Epithelial cell of proximal tubule (primary cell): ENCODE results near the gene HAT1. TPM values are rescaled to one million over a fixed set of nuclear protein-coding genes. Genes with fewer than 3 reads are reported as not detected.

ENCODE experiments used
- DNase-seq: peaks from one replicate; pipeline ENCODE4 v3.0.0-alpha.2; 2011; ENCODE audit warnings: low read depth
- H3K4me3 ChIP-seq: 2 replicates; pipeline ENCODE4 v1.5.1; 2011; ENCODE audit warnings: low read depth, mild to moderate bottlenecking, low read length
- total RNA-seq: library from RNA; depleted of rRNA; stranded (reverse); fragments of >200 nt; gene quantifications from 2 replicates; pipeline ENCODE4 v1.2.3, GENCODE V29; 2015
- TF ChIP-seq, protein P1 (sequence below): conservative IDR thresholded peaks from 2 replicates; pipeline ENCODE4 v1.5.1; 2012; ENCODE audit warnings: low read depth, mild to moderate bottlenecking, low read length

Gene HAT1
- total RNA-seq, 1 donor from 2014 or later = 68.9 TPM

DNA sequence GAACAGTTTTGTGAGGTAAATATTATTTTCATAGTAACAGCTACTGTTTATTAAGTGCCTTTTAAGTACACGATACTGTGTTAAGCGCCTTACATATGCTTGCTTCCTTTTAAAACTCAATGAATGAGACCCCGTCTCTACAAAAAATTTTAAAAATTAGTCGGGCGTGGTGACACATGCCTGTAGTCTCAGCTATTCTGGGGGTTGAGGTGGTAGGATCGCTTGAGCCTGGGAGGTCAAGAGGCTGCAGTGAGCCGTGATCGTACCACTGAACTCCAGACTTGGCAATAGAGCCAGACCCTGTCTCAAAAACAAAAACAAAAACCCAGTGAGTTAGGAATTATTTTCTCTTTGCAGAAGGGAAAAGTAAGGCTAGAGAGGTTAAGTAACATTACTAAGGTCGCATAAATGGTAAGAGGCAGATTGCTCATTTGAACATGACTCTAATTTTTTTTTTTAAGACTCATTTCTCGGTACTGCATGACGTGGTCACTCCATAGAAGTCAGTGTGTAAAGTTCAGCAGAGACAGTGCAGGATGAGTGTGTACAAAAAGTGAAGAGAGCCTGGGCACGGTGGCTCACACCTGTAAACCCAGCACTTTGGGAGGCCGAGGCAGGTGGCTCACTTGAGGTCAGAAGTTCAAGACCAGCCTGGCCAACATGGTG is 78.6 kb downstream of the HAT1 start:
- DNase-seq = no peak
- TF ChIP-seq, protein P1, sequence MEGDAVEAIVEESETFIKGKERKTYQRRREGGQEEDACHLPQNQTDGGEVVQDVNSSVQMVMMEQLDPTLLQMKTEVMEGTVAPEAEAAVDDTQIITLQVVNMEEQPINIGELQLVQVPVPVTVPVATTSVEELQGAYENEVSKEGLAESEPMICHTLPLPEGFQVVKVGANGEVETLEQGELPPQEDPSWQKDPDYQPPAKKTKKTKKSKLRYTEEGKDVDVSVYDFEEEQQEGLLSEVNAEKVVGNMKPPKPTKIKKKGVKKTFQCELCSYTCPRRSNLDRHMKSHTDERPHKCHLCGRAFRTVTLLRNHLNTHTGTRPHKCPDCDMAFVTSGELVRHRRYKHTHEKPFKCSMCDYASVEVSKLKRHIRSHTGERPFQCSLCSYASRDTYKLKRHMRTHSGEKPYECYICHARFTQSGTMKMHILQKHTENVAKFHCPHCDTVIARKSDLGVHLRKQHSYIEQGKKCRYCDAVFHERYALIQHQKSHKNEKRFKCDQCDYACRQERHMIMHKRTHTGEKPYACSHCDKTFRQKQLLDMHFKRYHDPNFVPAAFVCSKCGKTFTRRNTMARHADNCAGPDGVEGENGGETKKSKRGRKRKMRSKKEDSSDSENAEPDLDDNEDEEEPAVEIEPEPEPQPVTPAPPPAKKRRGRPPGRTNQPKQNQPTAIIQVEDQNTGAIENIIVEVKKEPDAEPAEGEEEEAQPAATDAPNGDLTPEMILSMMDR = no peak
- H3K4me3 ChIP-seq = no peak overlapping the region

DNA sequence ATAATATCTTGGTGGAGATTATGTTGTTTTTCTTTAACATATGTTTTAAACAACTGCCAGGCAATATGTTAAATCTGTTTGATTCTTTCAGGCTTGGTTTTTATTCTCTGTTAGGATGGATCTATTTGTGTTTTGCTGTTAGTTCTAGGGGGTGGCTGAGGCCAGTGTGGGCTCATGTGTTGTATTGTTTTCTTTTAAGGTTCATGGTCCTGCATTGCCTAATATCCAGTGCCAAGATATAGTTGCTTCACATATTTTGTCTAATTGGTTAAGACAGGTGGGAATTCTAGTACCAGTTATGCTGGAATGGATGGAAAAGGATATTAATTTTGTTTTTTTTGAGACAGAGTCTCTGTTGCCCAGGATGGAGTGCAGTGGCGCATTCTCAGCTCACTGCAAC is 85.1 kb downstream of the HAT1 start:
- no peak overlapping the region for H3K4me3 ChIP-seq
- TF ChIP-seq, protein P1 = no peak
- no peak for DNase-seq

DNA sequence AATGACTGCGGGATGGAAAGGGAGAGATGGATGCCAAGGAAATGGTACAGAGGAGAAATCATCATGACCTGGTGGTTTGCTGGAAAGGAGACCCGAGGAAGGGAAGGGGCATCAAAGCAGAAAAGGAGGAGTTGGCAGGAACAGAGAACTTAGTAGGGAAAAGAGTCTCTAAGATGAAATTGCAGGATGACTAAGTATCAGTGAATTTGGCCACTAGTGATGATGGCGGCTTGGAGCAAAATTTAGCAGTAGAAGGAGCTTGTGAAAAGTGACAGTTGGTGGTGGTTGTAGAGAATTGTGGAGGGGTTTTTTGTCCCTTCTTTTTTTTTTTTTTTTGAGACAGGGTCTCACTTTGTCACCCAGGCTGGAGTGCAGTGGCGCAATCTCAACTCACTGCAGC is 87.6 kb downstream of the HAT1 start:
- TF ChIP-seq, protein P1 = no peak
- DNase-seq = no peak
- H3K4me3 ChIP-seq = no peak overlapping the region

DNA sequence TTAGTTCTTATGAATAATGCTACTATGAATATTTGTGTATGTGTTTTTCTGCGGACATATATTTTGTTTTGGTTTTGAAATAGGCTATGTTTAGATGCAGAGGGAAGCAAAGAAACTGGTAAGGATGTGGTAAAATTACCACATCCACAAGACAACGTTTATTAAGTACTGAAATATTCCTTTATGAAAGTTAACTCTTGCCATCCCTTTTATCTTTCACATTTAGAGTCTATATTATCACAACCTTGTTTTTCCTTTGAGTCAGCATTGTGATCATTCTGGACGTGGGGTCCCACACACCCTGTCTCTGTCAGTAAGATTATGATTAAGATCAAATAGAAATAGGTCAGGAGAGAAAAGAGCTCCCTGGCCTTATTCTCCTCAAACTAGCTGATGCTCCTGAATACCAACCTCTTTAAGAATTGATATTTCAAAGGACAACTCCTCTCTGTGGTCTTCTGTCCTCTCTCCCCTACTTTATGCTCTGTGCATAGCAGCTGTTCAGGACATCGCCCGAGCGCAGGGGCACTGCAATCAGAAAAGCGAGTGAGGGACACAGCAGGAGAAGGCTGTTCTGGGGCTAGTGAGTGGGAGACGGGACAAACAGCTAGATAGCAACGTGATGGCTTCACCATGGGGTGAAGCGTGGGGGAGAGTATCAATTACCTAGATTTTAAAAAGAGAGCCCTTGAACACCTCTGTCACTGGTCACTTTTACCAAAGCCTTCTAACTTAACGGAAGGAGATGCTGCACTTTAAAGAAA is 89.7 kb downstream of the HAT1 start:
- DNase-seq = no peak
- H3K4me3 ChIP-seq = no peak overlapping the region
- TF ChIP-seq, protein P1 = no peak

DNA sequence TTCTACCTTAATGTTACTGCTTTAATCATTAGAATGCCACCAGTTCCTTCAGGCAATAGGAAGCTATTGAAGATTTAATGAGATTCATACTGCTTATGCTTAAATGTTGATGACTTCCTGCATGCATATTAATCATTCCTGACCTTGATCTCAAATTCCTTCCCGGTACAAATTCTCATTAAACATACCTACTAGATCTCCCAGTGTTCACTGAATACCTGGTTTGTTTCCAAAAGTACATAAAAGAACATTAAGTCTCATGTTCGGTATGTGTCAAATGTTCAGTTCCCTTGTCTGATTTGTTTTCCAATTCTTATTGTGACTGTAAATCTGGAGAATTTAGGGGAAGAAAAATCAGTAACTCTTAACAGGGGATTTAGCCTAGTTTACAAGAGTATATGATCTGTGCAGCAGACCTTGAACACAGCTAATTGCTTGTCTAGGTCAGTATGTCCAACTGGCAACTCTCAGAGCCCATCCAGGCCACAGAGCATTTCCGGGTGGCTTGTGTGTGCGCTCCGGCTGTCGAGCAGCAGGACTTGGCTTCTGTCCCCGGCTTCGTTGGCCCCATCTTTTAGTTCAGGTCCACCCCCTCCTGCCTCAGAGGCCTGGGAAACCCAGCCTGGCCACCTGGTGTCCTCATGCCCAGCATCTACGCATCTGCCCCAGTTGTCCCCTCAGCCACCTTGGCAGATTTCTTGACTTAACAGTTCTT is 90.6 kb downstream of the HAT1 start:
- DNase-seq = peak; percentile 15

DNA sequence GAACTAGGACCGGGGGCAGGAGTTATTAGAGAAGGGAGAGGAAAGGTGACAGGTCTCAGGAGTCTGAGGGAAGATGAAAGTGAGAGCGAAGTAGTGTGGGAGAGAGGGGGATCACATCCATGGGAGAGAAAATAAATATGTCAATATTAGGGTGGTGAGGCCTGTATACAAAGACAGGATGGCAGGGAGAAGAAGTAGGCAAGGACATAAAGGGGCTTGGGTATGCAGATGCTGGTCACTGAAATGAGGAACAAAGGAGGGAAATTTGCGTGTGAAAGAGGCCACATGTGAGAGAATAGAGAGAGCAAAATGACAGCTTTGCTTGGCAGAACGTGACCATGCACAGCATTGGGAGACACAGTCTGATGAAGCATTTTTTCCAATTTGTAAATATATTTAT is 91.1 kb downstream of the HAT1 start:
- H3K4me3 ChIP-seq = no peak overlapping the region
- no peak for DNase-seq
- TF ChIP-seq, protein P1 = no peak

More for the DNA sequence above, 90.6 kb downstream of the HAT1 start:
- TF ChIP-seq, protein P1 = no peak
- H3K4me3 ChIP-seq = no peak overlapping the region
